Left renal cortex interstitium (tissue), 4 donors: ENCODE measurements around the gene PRRT1. TPM values are rescaled to one million over a fixed set of nuclear protein-coding genes. Genes with fewer than 3 reads are reported as not detected.
"Not testable (repeated sequence)": the region's sequence is repeated elsewhere in the genome, so short reads cannot be mapped to it uniquely, and the experiment has no call there.

Experiments used
- DNase-seq, 4 donors: peaks; one replicate each; pipeline ENCODE4 v3.0.0-alpha.2; 2013; ENCODE audit warnings: low read depth in 4 of 4, low spot score in 2 of 4, missing footprints in 1 of 4
- polyA plus RNA-seq, 4 donors: library from polyadenylated mRNA; unstranded; fragments of 120-200 nt; gene quantifications; one replicate each; pipeline ENCODE4 v1.2.1, GENCODE V29; 2013; ENCODE audit not compliant: insufficient read length in 4 of 4

PRRT1 gene
- polyA plus RNA-seq, 4 donors: 2.2 to 4.4 (median 3.1) TPM

GRCh38 chr6:32188381-32189068 is 36.8 kb upstream of the PRRT1 start:
- no peak for DNase-seq

DNA sequence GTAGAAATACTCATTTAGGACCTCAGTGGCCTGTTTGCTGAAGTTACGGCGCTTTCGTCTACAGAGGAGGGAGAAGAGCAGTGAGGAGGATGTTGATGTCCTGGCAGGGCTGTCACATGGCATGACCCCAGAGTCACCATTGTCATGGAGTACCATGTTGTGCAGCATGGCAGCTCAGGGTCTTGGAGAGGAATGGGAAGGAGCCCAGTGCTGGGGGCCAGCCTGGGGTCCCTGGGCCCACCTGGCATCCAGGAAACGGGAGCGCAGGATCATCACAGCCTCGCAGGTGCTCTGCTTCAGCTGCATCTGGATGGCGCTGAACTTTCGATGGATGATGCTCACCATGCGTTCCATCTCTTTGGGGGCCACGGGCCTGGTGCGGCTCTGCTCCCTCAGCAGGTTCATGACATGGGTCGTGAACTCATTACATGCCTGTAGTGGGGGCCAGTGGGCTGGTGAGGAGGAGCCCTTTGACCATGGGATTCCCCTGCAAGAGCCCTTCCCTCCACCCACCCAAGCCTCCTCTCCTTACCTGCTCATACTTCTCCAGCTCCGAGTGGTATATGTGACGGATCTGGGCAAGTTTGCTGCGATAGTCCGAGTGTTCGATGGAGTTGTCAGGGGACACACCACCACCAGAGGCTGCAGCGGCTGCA is 36.1 kb upstream of the PRRT1 start:
- DNase-seq: not testable (repeated sequence)

GRCh38 chr6:32187009-32187709 is 35.4 kb upstream of the PRRT1 start:
- DNase-seq: no peak

DNA sequence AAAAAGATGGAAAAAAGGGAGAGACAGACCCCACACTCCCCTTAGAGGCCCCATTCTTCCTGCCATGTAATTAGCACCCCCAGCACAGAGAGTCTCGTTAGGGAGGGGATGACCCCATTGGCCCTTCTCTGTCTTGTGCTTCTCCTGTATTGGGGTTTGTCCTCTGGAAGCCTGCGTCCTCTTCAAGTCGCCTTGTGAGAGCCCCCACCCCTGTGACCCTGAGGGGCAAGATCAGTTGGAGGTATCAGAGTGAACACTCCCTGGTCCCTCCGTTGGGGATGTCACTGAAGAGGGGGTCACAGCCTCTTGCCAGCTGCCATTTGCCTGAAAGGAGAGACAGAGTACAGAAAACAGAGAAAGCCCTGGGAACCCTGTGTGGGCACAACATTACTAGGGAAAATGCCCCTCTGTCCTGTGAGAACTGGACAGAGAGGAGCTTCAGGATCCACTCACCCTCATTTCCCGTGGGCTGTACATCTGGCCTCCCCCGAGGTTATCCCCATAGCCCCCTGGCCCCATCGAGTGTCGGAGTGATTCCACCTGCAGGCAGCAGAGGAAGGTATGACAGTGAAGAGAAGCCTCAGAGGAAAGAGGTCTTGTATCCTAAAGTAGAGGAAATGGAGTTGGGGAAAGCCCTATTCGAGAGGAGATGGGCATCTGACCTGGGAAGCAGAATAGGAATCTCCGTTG is 34.6 kb upstream of the PRRT1 start:
- DNase-seq: not testable (repeated sequence)

- DNase-seq: not testable (repeated sequence)
These were observed 34.0 kb upstream of the PRRT1 start for GRCh38 chr6:32185681-32186131.

DNA sequence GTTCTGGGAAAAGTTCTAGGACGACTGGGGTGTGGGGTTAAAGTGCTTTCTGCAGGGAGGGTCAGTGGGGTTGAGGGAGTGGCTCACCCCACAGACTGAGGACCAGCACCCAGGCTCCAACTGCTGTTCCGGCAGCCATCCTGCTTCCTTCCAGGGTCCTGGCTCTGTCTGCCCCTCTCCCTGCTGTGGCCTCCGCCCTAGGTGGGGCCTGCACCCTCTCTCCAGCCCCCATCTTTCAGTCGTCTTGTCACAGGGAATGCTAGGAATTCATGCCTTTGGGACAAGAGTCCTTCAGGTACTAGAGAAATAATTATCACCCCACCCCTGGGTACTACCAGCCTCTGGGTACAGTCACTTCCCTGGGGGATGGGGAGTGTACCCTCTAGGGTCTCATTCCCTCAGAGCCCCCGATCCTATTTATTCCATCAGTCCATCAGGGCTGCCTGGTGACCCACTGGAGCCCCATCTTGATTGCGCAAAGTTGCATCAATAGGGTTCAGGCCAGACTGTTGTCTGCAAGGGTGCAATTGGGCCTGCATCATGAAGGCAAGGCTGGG is 32.4 kb upstream of the PRRT1 start, which contains the start of gene AGER:
TSS of gene AGER (minus strand) at position 170 of the 557 bp plus-strand sequence. CDS start at position 139, 31 bp downstream.
- no peak for DNase-seq

- no peak for DNase-seq
These were observed 31.8 kb upstream of the PRRT1 start for GRCh38 chr6:32183483-32184083.

- DNase-seq: no peak
These were observed 31.3 kb upstream of the PRRT1 start for GRCh38 chr6:32183030-32183429.

GRCh38 chr6:32182555-32182981 is 30.8 kb upstream of the PRRT1 start:
- DNase-seq: no peak

GRCh38 chr6:32181915-32182529 is 30.3 kb upstream of the PRRT1 start:
- no peak for DNase-seq

DNA sequence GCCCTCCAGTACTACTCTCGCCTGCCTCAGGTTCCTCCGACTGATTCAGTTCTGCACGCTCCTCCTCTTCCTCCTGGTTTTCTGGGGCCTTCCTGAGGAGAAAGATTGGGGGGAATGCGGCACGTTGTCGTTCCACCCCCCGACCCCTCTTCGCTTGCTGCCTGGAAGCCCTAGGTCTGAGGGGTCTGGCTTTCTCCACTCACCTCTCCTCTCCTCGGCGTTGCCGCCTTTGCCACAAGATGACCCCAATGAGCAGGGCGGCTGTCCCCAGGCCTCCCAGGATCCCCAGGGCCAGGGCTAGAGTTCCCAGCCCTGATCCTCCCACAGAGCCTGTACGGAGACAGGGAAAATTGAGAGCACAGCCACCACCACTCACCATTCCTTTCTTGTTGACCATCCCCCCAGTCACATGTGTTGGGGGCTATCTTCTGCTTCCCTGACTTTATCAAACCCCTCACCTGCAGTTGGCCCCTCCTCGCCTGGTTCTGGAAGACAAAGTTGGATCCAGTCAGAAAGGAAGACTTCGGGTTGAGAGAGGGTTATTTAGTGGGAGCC is 29.5 kb upstream of the PRRT1 start:
- DNase-seq: no peak

DNA sequence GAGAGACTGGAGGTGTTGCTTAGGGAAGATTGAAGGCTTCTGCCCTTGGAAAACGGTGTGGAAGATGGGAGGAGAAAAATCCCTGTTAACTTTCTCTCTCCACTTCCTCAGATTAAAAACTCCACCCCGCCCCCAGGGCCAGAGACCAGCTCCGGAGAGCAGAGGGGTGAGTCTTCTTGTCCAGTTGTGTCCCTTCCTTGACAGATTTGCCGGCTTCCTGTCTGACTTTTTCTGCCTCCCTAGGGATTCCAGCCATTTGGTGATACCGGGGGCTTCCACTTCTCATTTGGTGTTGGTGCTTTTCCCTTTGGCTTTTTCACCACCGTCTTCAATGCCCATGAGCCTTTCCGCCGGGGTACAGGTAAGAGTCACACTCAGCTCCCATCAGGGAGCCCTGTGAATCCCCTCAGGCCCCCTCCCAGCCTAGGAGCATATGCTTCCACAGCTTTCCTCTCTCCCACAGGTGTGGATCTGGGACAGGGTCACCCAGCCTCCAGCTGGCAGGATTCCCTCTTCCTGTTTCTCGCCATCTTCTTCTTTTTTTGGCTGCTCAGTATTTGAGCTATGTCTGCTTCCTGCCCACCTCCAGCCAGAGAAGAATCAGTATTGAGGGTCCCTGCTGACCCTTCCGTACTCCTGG is 28.1 kb upstream of the PRRT1 start:
- no peak for DNase-seq

GRCh38 chr6:32178547-32179440 is 27.1 kb upstream of the PRRT1 start:
- no peak for DNase-seq

- peak; percentile 99 to 100 (median 100) for DNase-seq
These were observed 26.2 kb upstream of the PRRT1 start, which contains the start of gene RNF5 for GRCh38 chr6:32177788-32178546. TSS of gene RNF5 (plus strand) at chr6:32178405. CDS start at chr6:32178512, 107 bp downstream.

GRCh38 chr6:32177183-32177787 is 25.5 kb upstream of the PRRT1 start:
- no peak for DNase-seq

- DNase-seq: no peak
These were observed 24.9 kb upstream of the PRRT1 start for GRCh38 chr6:32176476-32177182.
